Measurements from ENCODE around the gene TBC1D10A.

DNA sequence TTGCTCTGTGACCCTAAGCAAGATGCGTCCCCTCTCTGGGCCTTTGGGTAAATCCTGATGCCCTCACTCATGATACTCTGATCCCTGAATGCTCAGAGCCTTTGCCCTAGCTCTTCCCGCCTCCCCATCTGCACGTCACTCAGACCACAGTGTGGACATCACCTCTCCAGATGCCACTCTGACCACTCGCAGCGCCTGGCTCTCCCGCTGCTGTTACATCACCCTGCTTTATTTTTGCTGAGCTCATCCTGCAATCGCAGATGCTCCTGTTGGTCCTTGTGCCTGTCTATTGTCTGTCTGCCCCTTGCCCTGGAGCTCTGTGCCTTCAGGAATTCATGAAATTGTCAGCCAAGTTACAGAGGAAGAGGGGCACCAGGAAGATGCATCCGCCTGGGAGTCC is 65.6 kb downstream of the TBC1D10A start:
- no peak for TF ChIP-seq POLR2A (IDR thresholded peaks at IDR 0.05)
- TF ChIP-seq, protein P1, sequence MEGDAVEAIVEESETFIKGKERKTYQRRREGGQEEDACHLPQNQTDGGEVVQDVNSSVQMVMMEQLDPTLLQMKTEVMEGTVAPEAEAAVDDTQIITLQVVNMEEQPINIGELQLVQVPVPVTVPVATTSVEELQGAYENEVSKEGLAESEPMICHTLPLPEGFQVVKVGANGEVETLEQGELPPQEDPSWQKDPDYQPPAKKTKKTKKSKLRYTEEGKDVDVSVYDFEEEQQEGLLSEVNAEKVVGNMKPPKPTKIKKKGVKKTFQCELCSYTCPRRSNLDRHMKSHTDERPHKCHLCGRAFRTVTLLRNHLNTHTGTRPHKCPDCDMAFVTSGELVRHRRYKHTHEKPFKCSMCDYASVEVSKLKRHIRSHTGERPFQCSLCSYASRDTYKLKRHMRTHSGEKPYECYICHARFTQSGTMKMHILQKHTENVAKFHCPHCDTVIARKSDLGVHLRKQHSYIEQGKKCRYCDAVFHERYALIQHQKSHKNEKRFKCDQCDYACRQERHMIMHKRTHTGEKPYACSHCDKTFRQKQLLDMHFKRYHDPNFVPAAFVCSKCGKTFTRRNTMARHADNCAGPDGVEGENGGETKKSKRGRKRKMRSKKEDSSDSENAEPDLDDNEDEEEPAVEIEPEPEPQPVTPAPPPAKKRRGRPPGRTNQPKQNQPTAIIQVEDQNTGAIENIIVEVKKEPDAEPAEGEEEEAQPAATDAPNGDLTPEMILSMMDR (IDR thresholded peaks at IDR 0.05), result no peak
